GM23248 (cell line): ENCODE measurements around the gene USP20. TPM values are rescaled to one million over a fixed set of nuclear protein-coding genes. Genes with fewer than 3 reads are reported as not detected.

Experiments used
- DNase-seq: peaks from one replicate; pipeline ENCODE4 v3.0.0-alpha.2; 2015
- H2AFZ ChIP-seq: fragments of 200-600 bp; sonication (generic); 2 replicates; pipeline ENCODE4 v1.6.1; 2016; ENCODE audit warnings: antibody characterized with exemption
- H3F3A ChIP-seq: fragments of 200-600 bp; sonication (generic); 2 replicates; pipeline ENCODE4 v1.6.1; 2016; ENCODE audit warnings: mild to moderate bottlenecking, antibody characterized with exemption, mixed run types; ENCODE audit not compliant: insufficient read depth
- H3K27ac ChIP-seq: fragments of 200-600 bp; sonication (generic); 2 replicates; pipeline ENCODE4 v1.5.1; 2016; ENCODE audit warnings: mild to moderate bottlenecking
- H3K27me3 ChIP-seq: fragments of 200-600 bp; sonication (generic); replicated peaks from 2 replicates; pipeline ENCODE4 v1.6.1; 2016; ENCODE audit warnings: mild to moderate bottlenecking; ENCODE audit not compliant: insufficient read depth
- H3K36me3 ChIP-seq: fragments of 200-600 bp; sonication (generic); 2 replicates; pipeline ENCODE4 v1.6.1; 2016; ENCODE audit warnings: low read depth, mild to moderate bottlenecking
- H3K4me1 ChIP-seq: fragments of 200-600 bp; sonication (generic); 2 replicates; pipeline ENCODE4 v1.6.1; 2016; ENCODE audit warnings: mild to moderate bottlenecking; ENCODE audit not compliant: insufficient read depth
- H3K4me2 ChIP-seq: fragments of 200-600 bp; sonication (generic); one replicate; pipeline ENCODE4 v1.6.1; 2016; ENCODE audit warnings: mild to moderate bottlenecking; ENCODE audit not compliant: unreplicated experiment
- H3K4me3 ChIP-seq: fragments of 200-600 bp; sonication (generic); 2 replicates; pipeline ENCODE4 v1.5.1; 2016; ENCODE audit warnings: mild to moderate bottlenecking
- H3K79me2 ChIP-seq: fragments of 200-600 bp; sonication (generic); 2 replicates; pipeline ENCODE4 v1.6.1; 2016; ENCODE audit warnings: mild to moderate bottlenecking; ENCODE audit not compliant: insufficient read depth
- H3K9ac ChIP-seq: fragments of 200-600 bp; sonication (generic); 2 replicates; pipeline ENCODE4 v1.6.1; 2016; ENCODE audit warnings: mild to moderate bottlenecking
- H3K9me2 ChIP-seq: fragments of 200-600 bp; sonication (generic); 2 replicates; pipeline ENCODE4 v1.6.1; 2016; ENCODE audit warnings: mixed run types, mild to moderate bottlenecking, moderate library complexity; ENCODE audit not compliant: insufficient read depth
- H3K9me3 ChIP-seq: fragments of 200-600 bp; sonication (generic); one replicate; pipeline ENCODE4 v1.6.1; 2017; ENCODE audit warnings: low read depth
- H4K20me1 ChIP-seq: fragments of 200-600 bp; sonication (generic); 2 replicates; pipeline ENCODE4 v1.6.0; 2016; ENCODE audit not compliant: insufficient read depth
- EZH2 ChIP-seq: fragments of 200-600 bp; sonication (generic); IDR thresholded peaks from 2 replicates; pipeline ENCODE4 v1.6.1; 2018; ENCODE audit warnings: antibody characterized with exemption, mild to moderate bottlenecking; ENCODE audit not compliant: insufficient read depth, poor library complexity, severe bottlenecking
- EZH2phosphoT487 ChIP-seq: fragments of 200-600 bp; sonication (generic); IDR thresholded peaks from 2 replicates; pipeline ENCODE4 v1.6.1; 2018; ENCODE audit warnings: antibody characterized with exemption, moderate library complexity, mild to moderate bottlenecking, low read depth; ENCODE audit not compliant: insufficient read depth
- WGBS, 2 experiments: methylation state at CpG; one replicate each; pipeline ENCODE4 v1.1.6; 2015 to 2017; ENCODE audit warnings: low lambda C conversion rate in 2 of 2, low coverage in 1 of 2; ENCODE audit errors: missing lambda C conversion rate in 2 of 2; 5-methylcytosine and 5-hydroxymethylcytosine counted together
- in situ Hi-C: fragments of 300-500 bp; cut with MboI; formaldehyde crosslinking; loops from 2 replicates; pipeline ENCODE4 v1.15.0; 2020
- polyA plus RNA-seq: library from polyadenylated mRNA; unstranded; fragments of >200 nt; fragmentation: Nextera tagmentation; extraction: Ambion mirVana; gene quantifications from 2 replicates; pipeline ENCODE4 v1.2.1, GENCODE V29; 2016
- total RNA-seq: library from RNA; depleted of rRNA; stranded (reverse); fragments of >200 nt; shearing (Covaris generic); gene quantifications from 2 replicates; pipeline ENCODE4 v1.2.3, GENCODE V29; 2014

Gene USP20
- total and polyA plus RNA-seq, 2 experiments from 2014 or later, result 10.3 to 15.8 TPM

DNA sequence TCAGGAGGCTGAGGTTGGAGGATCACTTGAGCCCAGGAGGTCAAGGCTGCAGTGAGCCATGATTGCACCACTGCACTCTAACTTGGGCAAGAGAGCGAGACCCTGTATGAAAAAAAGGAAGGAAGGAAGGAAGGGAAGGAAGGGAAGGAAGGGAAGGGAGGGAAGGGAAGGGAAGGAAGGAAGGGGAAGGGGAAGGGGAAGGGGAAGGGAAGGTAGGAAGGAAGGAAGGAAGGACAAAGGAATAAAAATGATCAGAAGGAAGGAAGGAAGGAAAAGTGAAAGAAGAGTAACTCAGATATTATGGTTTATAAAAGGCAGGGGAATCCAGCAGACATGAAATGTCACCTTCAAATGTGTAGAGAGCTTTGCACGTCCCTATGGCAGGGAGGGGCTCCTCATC, 64.4 kb downstream of the USP20 start:
- no peaks in the 10 kb centered on the region for H3K79me2 ChIP-seq
- no peak overlapping the region for H3K4me3 ChIP-seq
- H3K4me2 ChIP-seq, result no peak overlapping the region
- no peak overlapping the region for H3K9ac ChIP-seq
- no peaks in the 10 kb centered on the region for H3F3A ChIP-seq
- no peaks in the 10 kb centered on the region for H4K20me1 ChIP-seq
- H2AFZ ChIP-seq, result no peak overlapping the region
- TF ChIP-seq EZH2 (no peak), EZH2phosphoT487 (no peak)
- WGBS, 2 experiments, result 82 to 85% methylated on average over 2 of the region's 2 CpGs
- H3K4me1 ChIP-seq, result no peaks in the 10 kb centered on the region
- in situ Hi-C loops, result loop anchor here (25.0 kb wide), 3 partner anchors 163 to 438 kb away; partner anchors contain the start of gene GPR107
- no peaks in the 10 kb centered on the region for H3K9me2 ChIP-seq
- no peak for DNase-seq
- H3K27ac ChIP-seq, result no peak overlapping the region
- no peaks in the 10 kb centered on the region for H3K9me3 ChIP-seq
- no peaks in the 10 kb centered on the region for H3K27me3 ChIP-seq
- peaks cover 6% of the 10 kb centered on the region; the same call in 1 of the 2 replicates for H3K36me3 ChIP-seq

- Histone ChIP-seq H3F3A (no peaks in the 10 kb centered on the region), H3K36me3 (peaks cover under 1% of the 10 kb centered on the region; the same call in 1 of the 2 replicates), H4K20me1 (no peaks in the 10 kb centered on the region), H3K4me3 (no peak overlapping the region), H3K79me2 (no peaks in the 10 kb centered on the region), H3K9ac (no peak overlapping the region), H3K27me3 (no peaks in the 10 kb centered on the region), H3K27ac (no peak overlapping the region), H3K9me3 (no peaks in the 10 kb centered on the region), H3K9me2 (no peaks in the 10 kb centered on the region), H2AFZ (no peak overlapping the region), H3K4me2 (no peak overlapping the region), H3K4me1 (no peaks in the 10 kb centered on the region)
- in situ Hi-C loops, result no loop called here
- WGBS, 2 experiments, result 88 to 90% methylated on average over 20 of the region's 20 CpGs
- DNase-seq, result no peak
- TF ChIP-seq EZH2, result no peak
- no peak for TF ChIP-seq EZH2phosphoT487
Observed at GRCh38 chr9:129900263-129901027, 65.2 kb downstream of the USP20 start.

DNA sequence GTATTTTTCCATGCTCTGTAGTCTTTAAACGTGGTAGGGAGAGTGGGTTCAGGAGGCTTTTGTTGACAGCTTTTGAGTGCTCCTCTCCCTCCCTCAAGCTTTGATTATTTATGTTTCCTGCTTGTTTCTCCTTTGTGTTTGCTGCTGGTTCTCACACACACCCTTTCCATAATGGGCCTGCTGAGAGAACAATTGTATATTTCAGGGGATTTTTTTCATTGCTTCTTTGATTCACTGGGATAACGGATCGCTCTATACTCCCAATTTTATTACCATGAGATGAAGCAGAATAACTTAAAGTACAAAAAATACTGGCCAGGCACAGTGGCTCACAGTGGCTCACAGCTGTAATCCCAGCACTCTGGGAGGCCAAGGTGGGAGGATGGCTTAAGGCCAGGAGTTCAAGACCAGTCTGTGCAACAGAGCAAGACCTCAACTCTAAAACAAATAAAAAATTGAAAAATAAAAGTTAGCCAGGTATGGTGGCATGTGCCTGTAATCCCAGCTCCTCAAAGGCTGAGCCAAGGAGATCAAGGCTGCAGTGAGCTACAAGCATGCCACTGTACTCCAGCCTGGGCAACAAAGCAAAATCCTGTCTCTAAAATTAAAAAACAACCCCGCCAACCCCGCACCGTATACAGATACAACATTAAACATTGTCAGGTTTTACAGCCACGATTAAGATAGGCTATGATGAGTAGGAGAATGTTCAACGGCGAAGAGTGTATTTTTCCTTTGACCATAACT, 66.9 kb downstream of the USP20 start:
- no peak for DNase-seq
- Histone ChIP-seq H3K27me3 (no peaks in the 10 kb centered on the region), H3F3A (no peaks in the 10 kb centered on the region), H3K4me1 (no peaks in the 10 kb centered on the region), H3K4me3 (no peak overlapping the region), H3K36me3 (0 out of 2 replicates have a peak, but pooled peaks cover 4% of the 10 kb centered on the region), H4K20me1 (no peaks in the 10 kb centered on the region), H3K9me2 (no peaks in the 10 kb centered on the region), H3K27ac (no peak overlapping the region), H2AFZ (no peak overlapping the region), H3K79me2 (no peaks in the 10 kb centered on the region), H3K9me3 (no peaks in the 10 kb centered on the region), H3K4me2 (no peak overlapping the region), H3K9ac (no peak overlapping the region)
- 88 to 89% methylated on average over 9 of the region's 9 CpGs for WGBS, 2 experiments
- TF ChIP-seq EZH2 (no peak), EZH2phosphoT487 (no peak)
- in situ Hi-C loops, result no loop called here

- H3K9me2 ChIP-seq, result no peaks in the 10 kb centered on the region
- no peaks in the 10 kb centered on the region for H4K20me1 ChIP-seq
- no peaks in the 10 kb centered on the region for H3K9me3 ChIP-seq
- H3K4me3 ChIP-seq, result no peak overlapping the region
- no peak for DNase-seq
- H3K27ac ChIP-seq, result no peak overlapping the region
- no peaks in the 10 kb centered on the region for H3K27me3 ChIP-seq
- TF ChIP-seq EZH2, result no peak
- no peak for TF ChIP-seq EZH2phosphoT487
- H2AFZ ChIP-seq, result no peak overlapping the region
- no peak overlapping the region for H3K9ac ChIP-seq
- H3F3A ChIP-seq, result no peaks in the 10 kb centered on the region
- in situ Hi-C loops, result no loop called here
- WGBS, 2 experiments, result 75 to 79% methylated on average over 8 of the region's 8 CpGs
- H3K4me1 ChIP-seq, result no peaks in the 10 kb centered on the region
- H3K36me3 ChIP-seq, result 0 out of 2 replicates have a peak, but pooled peaks cover 4% of the 10 kb centered on the region
- H3K79me2 ChIP-seq, result no peaks in the 10 kb centered on the region
- H3K4me2 ChIP-seq, result no peak overlapping the region
Observed at GRCh38 chr9:129902740-129903134, 67.5 kb downstream of the USP20 start.
